ENCODE results near the gene BOC.

The BOC gene

GRCh38 chr3:113193288-113193687, 18.1 kb upstream of the BOC start:
- TF ChIP-seq CTCF (IDR thresholded peaks at IDR 0.05; ENCODE audit: insufficient read depth, low read depth, low read length, missing control alignments) = no peak
- no peak overlapping the region for H3K4me3 ChIP-seq (ENCODE audit: low read length)
- DNase-seq (ENCODE audit: low read depth) = no peak

- H3K4me3 ChIP-seq (ENCODE audit: low read length) = no peak overlapping the region
- no peak for DNase-seq (ENCODE audit: low read depth)
- no peak for TF ChIP-seq CTCF (IDR thresholded peaks at IDR 0.05; ENCODE audit: insufficient read depth, low read depth, low read length, missing control alignments)
Observed at GRCh38 chr3:113193719-113194118, 17.6 kb upstream of the BOC start.

- DNase-seq (ENCODE audit: low read depth) = no peak
- no peak overlapping the region for H3K4me3 ChIP-seq (ENCODE audit: low read length)
- TF ChIP-seq CTCF (IDR thresholded peaks at IDR 0.05; ENCODE audit: insufficient read depth, low read depth, low read length, missing control alignments) = no peak
Observed at GRCh38 chr3:113194823-113195401, 16.4 kb upstream of the BOC start.

GRCh38 chr3:113200351-113200750, 11.0 kb upstream of the BOC start:
- no peak for TF ChIP-seq CTCF (IDR thresholded peaks at IDR 0.05; ENCODE audit: insufficient read depth, low read depth, low read length, missing control alignments)
- H3K4me3 ChIP-seq (ENCODE audit: low read length) = no peak overlapping the region
- no peak for DNase-seq (ENCODE audit: low read depth)

- DNase-seq (ENCODE audit: low read depth) = no peak
- H3K4me3 ChIP-seq (ENCODE audit: low read length) = no peak overlapping the region
- no peak for TF ChIP-seq CTCF (IDR thresholded peaks at IDR 0.05; ENCODE audit: insufficient read depth, low read depth, low read length, missing control alignments)
Observed at GRCh38 chr3:113200946-113201345, 10.4 kb upstream of the BOC start.

- no peak for DNase-seq (ENCODE audit: low read depth)
- TF ChIP-seq CTCF (IDR thresholded peaks at IDR 0.05; ENCODE audit: insufficient read depth, low read depth, low read length, missing control alignments) = no peak
- H3K4me3 ChIP-seq (ENCODE audit: low read length) = no peak overlapping the region
Observed at GRCh38 chr3:113204371-113204770, 7.0 kb upstream of the BOC start.

GRCh38 chr3:113205481-113205880, 5.9 kb upstream of the BOC start:
- TF ChIP-seq CTCF (IDR thresholded peaks at IDR 0.05; ENCODE audit: insufficient read depth, low read depth, low read length, missing control alignments) = no peak
- no peak overlapping the region for H3K4me3 ChIP-seq (ENCODE audit: low read length)
- DNase-seq (ENCODE audit: low read depth) = peak; percentile 44
